Measurements from ENCODE around the gene PTDSS2.
"Not testable (repeated sequence)": the region's sequence is repeated elsewhere in the genome, so short reads cannot be mapped to it uniquely, and the experiment has no call there.

The PTDSS2 gene

DNA sequence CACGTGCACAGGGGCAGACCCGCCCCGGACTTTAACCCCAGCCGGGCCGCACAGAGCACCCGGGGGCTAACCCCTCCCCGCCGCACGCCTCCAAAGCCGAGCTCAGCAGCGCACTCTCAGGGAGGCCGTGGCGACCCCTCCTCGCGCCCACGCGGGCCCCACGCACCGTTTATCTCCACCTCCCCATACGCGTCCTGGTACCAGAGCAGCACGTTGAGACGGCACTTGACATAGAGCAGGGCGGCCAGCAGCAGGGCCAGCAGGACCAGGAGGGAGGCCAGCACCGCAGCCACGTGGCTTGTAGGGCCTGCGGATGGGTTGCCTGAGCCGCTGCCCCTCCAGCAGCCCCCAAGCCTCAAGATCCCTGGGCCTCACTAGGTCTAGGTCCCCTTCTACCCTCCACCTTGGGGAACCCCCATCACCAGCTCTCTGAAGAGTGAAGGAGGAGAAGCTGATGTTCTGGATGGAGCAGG is 42.4 kb upstream of the PTDSS2 start:
- Histone ChIP-seq H3K4me1 (ENCODE audit: low read depth, poor library complexity, severe bottlenecking) (peaks cover 4% of the 10 kb centered on the region), H3K79me2 (ENCODE audit: insufficient read depth, low read depth) (no peaks in the 10 kb centered on the region), H3K4me2 (no peak overlapping the region), H2AFZ (ENCODE audit: low read depth) (no peak overlapping the region), H3K9ac (no peak overlapping the region), H4K20me1 (ENCODE audit: insufficient read depth) (no peaks in the 10 kb centered on the region), H3K27ac (no peak overlapping the region), H3K36me3 (ENCODE audit: insufficient read depth) (no peaks in the 10 kb centered on the region), H3K27me3 (ENCODE audit: insufficient read depth, low read depth) (peaks cover 13% of the 10 kb centered on the region), H3K4me3 (IDR thresholded peaks at IDR 0.05; ENCODE audit: insufficient read depth, low read depth, low read length) (no peak overlapping the region)
- no peak for TF ChIP-seq CTCF (conservative IDR thresholded peaks at IDR 0.05; ENCODE audit: low read depth, low read length)

DNA sequence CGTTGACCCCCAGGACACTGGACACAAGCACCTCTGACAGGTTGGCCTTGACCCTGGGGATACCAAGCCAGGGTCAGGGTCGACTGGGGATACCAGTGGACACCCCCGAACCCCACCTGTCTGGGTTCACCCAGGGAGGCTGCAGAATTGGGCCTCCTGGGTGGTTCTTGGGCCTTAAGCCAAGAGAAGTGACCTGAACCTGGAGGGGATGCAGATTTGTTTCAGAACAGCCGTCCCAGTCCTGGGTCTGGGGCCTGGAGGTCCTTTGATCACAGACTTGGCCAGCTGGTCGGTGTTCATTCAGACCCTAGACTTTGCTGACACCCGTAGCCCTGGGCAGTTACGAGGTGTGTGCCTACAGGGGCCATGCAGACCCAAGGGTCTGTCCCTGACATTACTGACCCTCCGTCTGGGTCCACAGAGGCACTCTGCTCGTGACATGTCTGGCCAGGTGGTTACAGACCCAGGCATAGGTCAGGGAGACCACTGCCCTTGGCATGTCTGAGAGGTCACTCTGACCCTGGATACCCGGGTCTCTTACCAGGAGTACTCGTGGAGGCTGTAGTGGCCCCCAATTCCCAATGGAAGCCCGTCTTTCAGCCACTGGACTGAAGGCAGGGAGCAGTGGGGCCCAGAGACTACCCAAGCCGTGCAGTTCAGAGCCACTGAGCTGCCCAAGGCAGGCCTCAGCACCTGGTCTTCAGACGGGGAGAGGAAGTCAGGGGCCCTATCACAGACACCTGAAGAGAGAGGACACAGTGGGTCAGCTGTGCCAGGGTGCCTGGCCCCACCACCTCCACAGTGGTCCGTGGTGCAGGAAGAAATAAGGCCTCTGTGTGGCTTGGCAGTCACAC is 41.7 kb upstream of the PTDSS2 start:
- Histone ChIP-seq H3K4me1 (ENCODE audit: low read depth, poor library complexity, severe bottlenecking) (peaks cover 4% of the 10 kb centered on the region), H2AFZ (ENCODE audit: low read depth) (no peak overlapping the region), H3K4me2 (no peak overlapping the region), H3K27me3 (ENCODE audit: insufficient read depth, low read depth) (peaks cover 19% of the 10 kb centered on the region), H3K4me3 (IDR thresholded peaks at IDR 0.05; ENCODE audit: insufficient read depth, low read depth, low read length) (no peak overlapping the region), H3K79me2 (ENCODE audit: insufficient read depth, low read depth) (no peaks in the 10 kb centered on the region), H4K20me1 (ENCODE audit: insufficient read depth) (no peaks in the 10 kb centered on the region), H3K9ac (no peak overlapping the region), H3K27ac (no peak overlapping the region), H3K36me3 (ENCODE audit: insufficient read depth) (no peaks in the 10 kb centered on the region)
- TF ChIP-seq CTCF (conservative IDR thresholded peaks at IDR 0.05; ENCODE audit: low read depth, low read length), result no peak

- no peak for TF ChIP-seq CTCF (conservative IDR thresholded peaks at IDR 0.05; ENCODE audit: low read depth, low read length)
- no peaks in the 10 kb centered on the region for H3K36me3 ChIP-seq (ENCODE audit: insufficient read depth)
- H3K79me2 ChIP-seq (ENCODE audit: insufficient read depth, low read depth), result no peaks in the 10 kb centered on the region
- no peak overlapping the region for H3K4me2 ChIP-seq
- H3K27me3 ChIP-seq (ENCODE audit: insufficient read depth, low read depth), result peaks cover 19% of the 10 kb centered on the region
- H3K4me1 ChIP-seq (ENCODE audit: low read depth, poor library complexity, severe bottlenecking), result peaks cover 4% of the 10 kb centered on the region
- H3K4me3 ChIP-seq (IDR thresholded peaks at IDR 0.05; ENCODE audit: insufficient read depth, low read depth, low read length), result no peak overlapping the region
- no peak overlapping the region for H2AFZ ChIP-seq (ENCODE audit: low read depth)
- H4K20me1 ChIP-seq (ENCODE audit: insufficient read depth), result no peaks in the 10 kb centered on the region
- no peak overlapping the region for H3K9ac ChIP-seq
- H3K27ac ChIP-seq, result no peak overlapping the region
Measured at GRCh38 chr11:409008-409599, 41.0 kb upstream of the PTDSS2 start.

- Histone ChIP-seq H3K27ac (no peak overlapping the region), H3K79me2 (ENCODE audit: insufficient read depth, low read depth) (no peaks in the 10 kb centered on the region), H3K4me3 (IDR thresholded peaks at IDR 0.05; ENCODE audit: insufficient read depth, low read depth, low read length) (no peak overlapping the region), H4K20me1 (ENCODE audit: insufficient read depth) (no peaks in the 10 kb centered on the region), H3K4me2 (no peak overlapping the region), H3K4me1 (ENCODE audit: low read depth, poor library complexity, severe bottlenecking) (peaks cover 4% of the 10 kb centered on the region), H3K27me3 (ENCODE audit: insufficient read depth, low read depth) (peaks cover 26% of the 10 kb centered on the region), H3K9ac (no peak overlapping the region), H2AFZ (ENCODE audit: low read depth) (no peak overlapping the region), H3K36me3 (ENCODE audit: insufficient read depth) (no peaks in the 10 kb centered on the region)
- no peak for TF ChIP-seq CTCF (conservative IDR thresholded peaks at IDR 0.05; ENCODE audit: low read depth, low read length)
Measured at GRCh38 chr11:409600-410483, 40.2 kb upstream of the PTDSS2 start.

DNA sequence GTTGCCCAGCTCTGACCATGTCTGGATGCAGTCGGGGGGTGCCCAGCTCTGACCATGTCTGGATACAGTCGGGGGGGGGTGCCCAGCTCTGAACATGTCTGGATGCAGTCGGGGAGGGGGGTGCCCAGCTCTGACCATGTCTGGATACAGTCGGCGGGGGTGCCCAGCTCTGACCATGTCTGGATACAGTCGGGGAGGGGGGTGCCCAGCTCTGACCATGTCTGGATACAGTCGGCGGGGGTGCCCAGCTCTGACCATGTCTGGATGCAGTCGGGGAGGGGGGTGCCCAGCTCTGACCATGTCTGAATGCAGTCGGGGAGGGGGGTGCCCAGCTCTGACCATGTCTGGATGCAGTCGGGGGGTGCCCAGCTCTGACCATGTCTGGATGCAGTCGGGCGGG is 39.4 kb upstream of the PTDSS2 start:
- not testable (repeated sequence) for H3K4me2 ChIP-seq; H3K4me3 ChIP-seq (IDR thresholded peaks at IDR 0.05; ENCODE audit: insufficient read depth, low read depth, low read length); H2AFZ ChIP-seq (ENCODE audit: low read depth); H3K27ac ChIP-seq; H3K36me3 ChIP-seq (ENCODE audit: insufficient read depth); H3K79me2 ChIP-seq (ENCODE audit: insufficient read depth, low read depth); H3K9ac ChIP-seq; H3K4me1 ChIP-seq (ENCODE audit: low read depth, poor library complexity, severe bottlenecking); H4K20me1 ChIP-seq (ENCODE audit: insufficient read depth)
- peaks cover 30% of the 10 kb centered on the region for H3K27me3 ChIP-seq (ENCODE audit: insufficient read depth, low read depth)

DNA sequence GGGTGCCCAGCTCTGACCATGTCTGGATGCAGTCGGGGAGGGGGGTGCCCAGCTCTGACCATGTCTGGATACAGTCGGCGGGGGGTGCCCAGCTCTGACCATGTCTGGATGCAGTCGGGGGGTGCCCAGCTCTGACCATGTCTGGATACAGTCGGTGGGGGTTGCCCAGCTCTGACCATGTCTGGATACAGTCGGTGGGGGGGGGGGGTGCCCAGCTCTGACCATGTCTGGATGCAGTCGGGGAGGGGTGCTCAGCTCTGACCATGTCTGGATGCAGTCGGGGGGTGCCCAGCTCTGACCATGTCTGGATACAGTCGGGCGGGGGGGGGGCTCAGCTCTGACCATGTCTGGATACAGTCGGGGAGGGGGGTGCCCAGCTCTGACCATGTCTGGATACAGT is 38.6 kb upstream of the PTDSS2 start:
- H3K79me2 ChIP-seq (ENCODE audit: insufficient read depth, low read depth); H4K20me1 ChIP-seq (ENCODE audit: insufficient read depth); H3K36me3 ChIP-seq (ENCODE audit: insufficient read depth); H3K27ac ChIP-seq; H3K4me2 ChIP-seq; H2AFZ ChIP-seq (ENCODE audit: low read depth); H3K9ac ChIP-seq; H3K4me1 ChIP-seq (ENCODE audit: low read depth, poor library complexity, severe bottlenecking); H3K4me3 ChIP-seq (IDR thresholded peaks at IDR 0.05; ENCODE audit: insufficient read depth, low read depth, low read length): not testable (repeated sequence)
- peaks cover 38% of the 10 kb centered on the region for H3K27me3 ChIP-seq (ENCODE audit: insufficient read depth, low read depth)
